ENCODE measurements around the gene CASTOR1.
A peak's percentile ranks its signal among the peaks of the same experiment; 100 is the strongest.

CASTOR1 gene

GRCh38 chr22:30288419-30289140 is 725 bp downstream of the CASTOR1 start:
- Histone ChIP-seq H3K36me3 (ENCODE audit: insufficient read depth, low read length) (no peaks in the 10 kb centered on the region), H3K9me3 (ENCODE audit: control insufficient read depth, insufficient read depth, low read length) (no peaks in the 10 kb centered on the region), H3K4me1 (ENCODE audit: insufficient read depth, low read length) (peaks cover 14% of the 10 kb centered on the region), H3K9ac (ENCODE audit: low read depth, low read length) (peak overlapping the region; percentile 54; the same call in 1 of the 2 replicates)

- Histone ChIP-seq H3K9ac (ENCODE audit: low read depth, low read length) (no peak overlapping the region), H3K4me1 (ENCODE audit: insufficient read depth, low read length) (peaks cover 14% of the 10 kb centered on the region), H3K36me3 (ENCODE audit: insufficient read depth, low read length) (no peaks in the 10 kb centered on the region), H3K9me3 (ENCODE audit: control insufficient read depth, insufficient read depth, low read length) (no peaks in the 10 kb centered on the region)
Observed at GRCh38 chr22:30287648-30288418, 1.5 kb downstream of the CASTOR1 start.

- H3K9me3 ChIP-seq (ENCODE audit: control insufficient read depth, insufficient read depth, low read length) = no peaks in the 10 kb centered on the region
- H3K9ac ChIP-seq (ENCODE audit: low read depth, low read length) = no peak overlapping the region
Observed at GRCh38 chr22:30286813-30287647, 2.3 kb downstream of the CASTOR1 start.

GRCh38 chr22:30286331-30286730 is 3.0 kb downstream of the CASTOR1 start:
- no peaks in the 10 kb centered on the region for H3K36me3 ChIP-seq (ENCODE audit: insufficient read depth, low read length)
- H3K4me1 ChIP-seq (ENCODE audit: insufficient read depth, low read length) = peaks cover 14% of the 10 kb centered on the region
- H3K9me3 ChIP-seq (ENCODE audit: control insufficient read depth, insufficient read depth, low read length) = no peaks in the 10 kb centered on the region
- no peak overlapping the region for H3K9ac ChIP-seq (ENCODE audit: low read depth, low read length)

More at GRCh38 chr22:30286813-30287647, 2.3 kb downstream of the CASTOR1 start:
- H3K4me1 ChIP-seq (ENCODE audit: insufficient read depth, low read length) = peaks cover 14% of the 10 kb centered on the region
- no peaks in the 10 kb centered on the region for H3K36me3 ChIP-seq (ENCODE audit: insufficient read depth, low read length)

- Histone ChIP-seq H3K4me1 (ENCODE audit: insufficient read depth, low read length) (peaks cover 9% of the 10 kb centered on the region), H3K36me3 (ENCODE audit: insufficient read depth, low read length) (no peaks in the 10 kb centered on the region), H3K9ac (ENCODE audit: low read depth, low read length) (no peak overlapping the region), H3K9me3 (ENCODE audit: control insufficient read depth, insufficient read depth, low read length) (no peaks in the 10 kb centered on the region)
Observed at GRCh38 chr22:30285846-30286200, 3.5 kb downstream of the CASTOR1 start.

GRCh38 chr22:30285176-30285845 is 4.0 kb downstream of the CASTOR1 start:
- no peak overlapping the region for H3K9ac ChIP-seq (ENCODE audit: low read depth, low read length)
- no peaks in the 10 kb centered on the region for H3K9me3 ChIP-seq (ENCODE audit: control insufficient read depth, insufficient read depth, low read length)
- H3K4me1 ChIP-seq (ENCODE audit: insufficient read depth, low read length) = peaks cover 4% of the 10 kb centered on the region; the same call in 1 of the 2 replicates
- H3K36me3 ChIP-seq (ENCODE audit: insufficient read depth, low read length) = no peaks in the 10 kb centered on the region

- no peak overlapping the region for H3K9ac ChIP-seq (ENCODE audit: low read depth, low read length)
Observed at GRCh38 chr22:30284666-30285065, 4.6 kb downstream of the CASTOR1 start.

GRCh38 chr22:30284172-30284571 is 5.1 kb downstream of the CASTOR1 start:
- Histone ChIP-seq H3K36me3 (ENCODE audit: insufficient read depth, low read length) (no peaks in the 10 kb centered on the region), H3K4me1 (ENCODE audit: insufficient read depth, low read length) (no peaks in the 10 kb centered on the region), H3K9me3 (ENCODE audit: control insufficient read depth, insufficient read depth, low read length) (no peaks in the 10 kb centered on the region), H3K9ac (ENCODE audit: low read depth, low read length) (no peak overlapping the region)

More at GRCh38 chr22:30284666-30285065, 4.6 kb downstream of the CASTOR1 start:
- Histone ChIP-seq H3K4me1 (ENCODE audit: insufficient read depth, low read length) (no peaks in the 10 kb centered on the region), H3K36me3 (ENCODE audit: insufficient read depth, low read length) (no peaks in the 10 kb centered on the region), H3K9me3 (ENCODE audit: control insufficient read depth, insufficient read depth, low read length) (no peaks in the 10 kb centered on the region)

GRCh38 chr22:30283342-30283741 is 6.0 kb downstream of the CASTOR1 start:
- peaks cover under 1% of the 10 kb centered on the region; the same call in 1 of the 2 replicates for H3K4me1 ChIP-seq (ENCODE audit: insufficient read depth, low read length)
- no peaks in the 10 kb centered on the region for H3K36me3 ChIP-seq (ENCODE audit: insufficient read depth, low read length)
- no peak overlapping the region for H3K9ac ChIP-seq (ENCODE audit: low read depth, low read length)
- no peaks in the 10 kb centered on the region for H3K9me3 ChIP-seq (ENCODE audit: control insufficient read depth, insufficient read depth, low read length)

- H3K4me1 ChIP-seq (ENCODE audit: insufficient read depth, low read length) = peaks cover 8% of the 10 kb centered on the region; the same call in 1 of the 2 replicates
- no peaks in the 10 kb centered on the region for H3K9me3 ChIP-seq (ENCODE audit: control insufficient read depth, insufficient read depth, low read length)
- no peak overlapping the region for H3K9ac ChIP-seq (ENCODE audit: low read depth, low read length)
- H3K36me3 ChIP-seq (ENCODE audit: insufficient read depth, low read length) = no peaks in the 10 kb centered on the region
Observed at GRCh38 chr22:30282616-30283046, 6.7 kb downstream of the CASTOR1 start.

GRCh38 chr22:30280505-30280904 is 8.8 kb downstream of the CASTOR1 start:
- Histone ChIP-seq H3K36me3 (ENCODE audit: insufficient read depth, low read length) (no peaks in the 10 kb centered on the region), H3K9ac (ENCODE audit: low read depth, low read length) (no peak overlapping the region), H3K4me1 (ENCODE audit: insufficient read depth, low read length) (peaks cover 16% of the 10 kb centered on the region), H3K9me3 (ENCODE audit: control insufficient read depth, insufficient read depth, low read length) (no peaks in the 10 kb centered on the region)

GRCh38 chr22:30279932-30280331 is 9.4 kb downstream of the CASTOR1 start:
- H3K36me3 ChIP-seq (ENCODE audit: insufficient read depth, low read length) = no peaks in the 10 kb centered on the region
- H3K9ac ChIP-seq (ENCODE audit: low read depth, low read length) = no peak overlapping the region
- H3K4me1 ChIP-seq (ENCODE audit: insufficient read depth, low read length) = peaks cover 18% of the 10 kb centered on the region
- no peaks in the 10 kb centered on the region for H3K9me3 ChIP-seq (ENCODE audit: control insufficient read depth, insufficient read depth, low read length)

GRCh38 chr22:30279046-30279788 is 10.1 kb downstream of the CASTOR1 start:
- H3K9ac ChIP-seq (ENCODE audit: low read depth, low read length) = no peak overlapping the region
- H3K9me3 ChIP-seq (ENCODE audit: control insufficient read depth, insufficient read depth, low read length) = no peaks in the 10 kb centered on the region
- H3K4me1 ChIP-seq (ENCODE audit: insufficient read depth, low read length) = peaks cover 18% of the 10 kb centered on the region
- no peaks in the 10 kb centered on the region for H3K36me3 ChIP-seq (ENCODE audit: insufficient read depth, low read length)
